NCI-H2029 (cell line): ENCODE results near the gene ATXN2L.
A peak's percentile ranks its signal among the peaks of the same experiment; 100 is the strongest.
"Not testable (repeated sequence)": the region's sequence is repeated elsewhere in the genome, so short reads cannot be mapped to it uniquely, and the experiment has no call there.

Experiments used
- DNase-seq: peaks from one replicate; lab custom pipeline; 2025; lab: John Stamatoyannopoulos, UW

ATXN2L gene

DNA sequence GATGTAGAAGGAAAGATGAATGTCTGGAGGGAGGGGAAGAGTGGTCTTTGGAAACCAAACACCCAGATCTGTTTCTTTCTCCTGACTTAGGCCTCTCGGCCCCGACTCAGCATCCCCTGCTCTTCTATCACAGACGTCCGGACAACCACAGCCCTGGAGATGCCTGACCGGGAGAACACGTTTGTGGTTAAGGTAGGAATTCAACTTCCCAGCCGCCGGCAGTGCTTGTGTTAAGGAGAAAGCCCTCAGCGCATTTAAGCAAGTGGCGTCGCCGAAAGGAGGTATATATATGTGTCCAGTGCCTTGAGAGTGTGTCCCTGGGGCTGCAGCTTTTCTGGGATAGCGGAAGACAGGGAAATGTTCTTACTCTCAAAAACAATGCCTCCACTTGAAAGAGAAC, 44.4 kb downstream of the ATXN2L start:
- no peak for DNase-seq

DNA sequence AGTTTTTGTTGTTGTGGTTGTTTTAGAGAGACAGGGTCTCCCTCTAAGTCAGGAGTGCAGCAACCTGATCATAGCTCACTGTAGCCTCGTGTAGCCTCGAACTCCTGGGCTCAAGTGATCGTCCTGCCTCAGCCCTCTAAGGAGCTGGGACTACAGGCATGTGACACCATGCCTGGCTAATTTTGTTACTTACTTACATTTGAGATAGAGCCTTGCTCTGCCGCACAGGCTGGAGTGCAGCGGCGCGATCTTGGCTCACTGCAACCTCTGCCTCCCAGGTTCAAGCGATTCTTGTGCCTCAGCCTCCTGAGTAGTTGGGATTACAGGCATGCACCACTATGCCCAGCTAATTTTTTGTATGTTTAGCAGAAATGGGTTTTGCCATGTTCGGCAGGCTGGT, 44.8 kb downstream of the ATXN2L start:
- DNase-seq, result not testable (repeated sequence)

DNA sequence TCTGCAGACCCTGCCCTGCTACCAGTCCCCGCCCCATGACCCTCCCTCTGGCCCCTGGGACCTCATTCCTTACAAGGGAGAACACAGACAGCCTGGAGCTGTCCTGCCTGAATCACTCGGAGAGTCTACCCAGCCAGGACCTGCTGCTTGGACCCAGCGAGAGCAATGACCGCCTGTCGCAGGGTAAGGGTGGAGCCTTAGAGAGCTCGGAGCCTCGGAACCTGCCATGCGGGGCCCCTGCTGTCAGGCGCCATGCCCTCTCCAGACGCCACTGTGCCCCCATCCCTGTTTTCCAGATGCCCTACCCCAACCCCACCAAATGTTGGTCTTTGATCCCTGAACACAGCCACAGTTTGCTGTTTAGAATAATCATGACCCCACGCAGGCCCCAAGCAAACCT, 46.4 kb downstream of the ATXN2L start:
- DNase-seq, result no peak

DNA sequence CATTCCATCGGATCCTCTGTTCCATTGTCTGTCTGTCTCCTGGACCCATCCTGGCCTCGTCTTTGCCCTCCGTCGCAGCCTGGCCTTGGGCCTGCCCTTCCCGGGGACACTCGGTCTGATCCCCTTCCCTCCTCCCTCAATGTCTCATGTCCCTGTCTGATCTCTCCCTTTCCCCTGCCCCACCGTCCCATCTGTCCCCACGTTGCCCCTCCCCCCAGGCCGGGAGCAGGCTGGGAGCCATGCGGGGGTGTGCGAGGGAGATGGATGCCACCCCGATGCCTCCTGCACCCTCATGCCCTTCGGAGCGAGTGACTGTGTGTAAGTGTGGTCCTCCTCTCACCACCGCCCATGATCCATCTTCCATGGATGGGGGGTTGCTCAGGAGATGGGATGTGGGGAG, 50.2 kb downstream of the ATXN2L start:
- DNase-seq, result no peak

DNA sequence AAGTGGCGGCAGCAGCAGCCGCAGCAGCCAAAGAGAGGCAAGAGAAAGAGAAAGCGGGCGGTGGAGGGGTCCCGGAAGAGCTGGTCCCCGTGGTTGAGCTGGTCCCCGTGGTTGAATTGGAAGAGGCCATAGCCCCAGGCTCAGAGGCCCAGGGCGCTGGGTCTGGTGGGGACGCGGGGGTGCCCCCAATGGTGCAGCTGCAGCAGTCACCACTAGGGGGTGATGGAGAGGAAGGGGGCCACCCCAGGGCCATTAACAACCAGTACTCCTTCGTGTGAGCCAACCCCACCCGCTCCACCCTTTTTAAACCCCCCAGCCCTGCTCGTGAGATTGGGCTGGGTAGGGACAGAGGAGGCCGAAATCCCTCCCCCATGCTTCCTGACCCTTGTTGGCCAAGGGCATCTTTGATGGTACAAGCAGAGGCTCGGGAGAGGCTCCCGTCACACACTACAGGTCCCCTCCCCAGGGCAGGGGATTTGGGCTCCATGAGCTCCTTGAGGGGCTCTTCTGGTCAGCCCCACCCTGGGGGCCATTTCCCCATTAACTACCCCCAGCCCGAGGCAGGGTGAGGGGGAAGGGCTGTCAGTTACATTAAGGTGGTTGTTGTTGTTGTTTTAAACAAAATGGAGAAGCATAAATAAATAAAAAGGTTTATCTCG, 50.9 kb downstream of the ATXN2L start:
- DNase-seq, result no peak

DNA sequence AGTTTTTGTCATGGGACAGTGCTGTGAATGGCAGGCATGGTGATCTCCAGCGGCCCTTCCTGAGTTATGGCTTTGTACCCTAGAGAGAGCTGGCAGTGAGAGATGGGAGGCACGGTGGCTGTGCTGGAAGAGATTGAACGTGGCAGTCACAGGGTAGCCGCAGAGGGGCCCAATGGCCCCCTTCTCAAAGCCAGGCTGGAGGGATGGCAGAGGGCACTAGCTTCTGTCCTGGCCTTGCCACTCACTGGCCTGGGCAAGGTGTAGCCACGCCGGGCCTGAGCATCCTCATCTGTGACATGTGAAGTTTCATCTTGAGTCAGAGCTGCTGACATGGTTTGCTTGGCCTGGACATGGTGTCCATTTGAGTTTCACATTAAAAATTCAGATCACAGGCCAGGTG, 51.6 kb downstream of the ATXN2L start:
- no peak for DNase-seq

DNA sequence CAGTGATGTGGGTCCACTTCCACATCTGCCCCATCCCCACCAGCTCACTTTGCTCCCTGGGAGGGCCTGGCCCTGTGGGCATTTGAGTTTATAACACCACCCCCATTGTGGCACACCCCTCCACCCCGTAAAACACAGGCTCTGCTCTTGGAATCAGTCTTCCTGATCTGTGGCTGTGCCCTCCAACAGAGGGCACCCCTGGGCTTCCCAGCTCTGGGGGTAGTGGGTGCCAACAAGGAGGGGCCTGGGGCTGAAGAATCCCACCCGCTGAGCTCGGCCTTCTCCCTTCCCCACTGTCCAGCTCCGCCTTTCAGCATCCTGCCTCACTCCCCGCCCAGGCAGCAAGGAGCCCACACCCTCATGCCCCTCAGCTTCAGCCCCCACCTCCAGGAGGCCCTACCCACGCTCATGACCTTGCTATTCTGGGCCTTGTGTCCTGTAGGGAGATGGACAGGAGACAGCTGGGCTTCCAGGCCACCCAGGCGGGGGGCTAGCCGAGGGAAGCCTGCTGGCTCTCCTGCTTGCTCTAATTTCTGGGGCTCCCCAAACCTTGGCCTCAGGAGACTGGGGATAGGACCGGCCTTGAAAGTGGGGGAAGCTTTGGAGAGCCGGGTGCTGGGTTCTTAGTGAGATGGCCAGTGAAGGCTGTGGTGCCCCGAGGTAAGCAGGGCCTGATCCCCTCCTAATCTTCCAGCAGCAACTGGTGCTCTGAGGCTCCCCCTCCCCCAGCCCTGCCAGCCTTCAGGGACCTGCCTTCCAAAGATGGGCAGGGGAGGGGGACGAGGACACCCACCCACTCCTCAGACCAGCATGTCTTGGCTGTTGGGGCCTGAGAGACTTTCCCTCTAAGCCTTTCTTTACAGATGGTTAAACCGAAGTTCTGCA, 52.6 kb downstream of the ATXN2L start:
- no peak for DNase-seq

DNA sequence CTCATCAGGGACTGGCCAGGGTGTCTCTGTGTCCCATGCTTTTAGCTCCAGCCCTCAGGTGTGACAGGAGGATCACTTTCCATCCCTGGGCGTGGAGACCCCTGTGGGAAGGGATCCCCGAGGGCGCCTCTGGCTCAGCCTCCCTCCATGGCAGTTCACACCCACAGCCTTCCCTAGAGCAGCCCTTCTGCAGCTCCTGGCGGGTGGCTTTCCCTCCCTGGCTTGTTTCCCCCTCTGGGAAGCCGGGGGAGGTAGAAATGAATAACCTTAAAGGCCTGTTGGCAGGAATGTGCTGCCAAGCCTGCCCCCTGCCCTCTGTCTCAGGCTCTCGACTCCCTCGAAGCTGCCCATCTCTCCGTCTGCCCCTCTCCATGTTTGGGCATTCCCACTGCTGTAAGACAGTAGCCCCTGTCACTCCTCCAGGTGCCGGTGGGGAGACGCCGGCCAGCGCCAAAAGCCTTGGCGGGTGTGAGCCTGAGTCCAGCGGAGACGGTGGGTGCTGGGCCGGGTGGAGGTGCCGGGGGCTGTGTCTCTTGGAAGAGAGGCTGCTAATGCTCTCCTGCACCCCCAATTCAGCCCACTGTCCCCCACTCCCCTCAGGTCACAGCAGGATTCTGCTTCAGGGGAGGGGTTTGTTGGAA, 53.3 kb downstream of the ATXN2L start:
- DNase-seq, result no peak

DNA sequence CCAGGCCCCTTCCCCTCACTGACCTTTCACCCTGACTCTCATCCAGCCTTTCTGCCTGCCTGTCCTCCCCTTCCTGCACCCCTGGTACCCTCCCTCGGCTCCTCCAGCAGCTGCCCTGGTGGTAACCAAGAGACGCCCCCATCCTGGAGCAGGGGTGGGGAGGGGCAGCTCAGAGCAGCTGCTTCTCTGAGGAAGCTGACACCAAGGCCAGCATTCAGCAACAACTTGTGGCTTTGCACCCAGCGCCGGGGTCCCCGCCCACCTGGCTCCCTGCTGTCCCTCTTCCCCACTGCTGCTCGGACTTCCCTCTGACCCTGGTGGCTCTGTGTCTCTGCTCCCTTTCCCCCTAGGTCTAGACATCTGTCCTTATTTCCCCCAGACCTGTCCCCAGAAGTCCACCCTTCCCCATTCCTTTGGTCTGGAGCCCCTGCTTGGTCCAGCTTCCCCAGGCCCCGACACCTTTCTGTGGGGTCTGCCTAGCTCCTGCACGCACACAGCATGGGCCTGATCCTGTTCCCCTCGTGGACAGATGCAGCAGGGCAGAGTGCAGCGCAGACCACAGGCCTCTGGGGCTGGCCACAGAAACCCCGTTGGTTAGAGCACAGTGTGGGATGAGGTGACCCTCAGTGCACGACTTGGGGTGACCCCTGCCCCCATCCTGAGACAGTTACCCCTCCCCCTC, 54.3 kb downstream of the ATXN2L start:
- no peak for DNase-seq

DNA sequence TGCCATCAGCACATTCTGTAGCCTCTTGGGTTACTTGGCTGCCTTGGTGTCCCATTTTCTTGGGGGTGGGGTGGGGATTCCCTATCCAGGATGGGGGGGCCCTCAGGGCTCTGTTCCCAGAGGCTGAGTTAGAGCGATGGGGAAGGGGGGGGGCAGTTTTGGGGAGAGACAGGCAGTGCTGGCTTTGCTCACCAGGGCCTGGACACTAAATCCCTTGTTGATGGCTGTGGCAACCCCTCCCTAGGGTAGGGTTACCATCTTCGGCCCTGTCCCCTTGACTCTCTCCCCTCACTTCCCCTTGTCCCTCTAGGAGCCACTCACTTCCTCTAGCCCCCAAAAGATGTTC, 54.8 kb downstream of the ATXN2L start:
- no peak for DNase-seq

DNA sequence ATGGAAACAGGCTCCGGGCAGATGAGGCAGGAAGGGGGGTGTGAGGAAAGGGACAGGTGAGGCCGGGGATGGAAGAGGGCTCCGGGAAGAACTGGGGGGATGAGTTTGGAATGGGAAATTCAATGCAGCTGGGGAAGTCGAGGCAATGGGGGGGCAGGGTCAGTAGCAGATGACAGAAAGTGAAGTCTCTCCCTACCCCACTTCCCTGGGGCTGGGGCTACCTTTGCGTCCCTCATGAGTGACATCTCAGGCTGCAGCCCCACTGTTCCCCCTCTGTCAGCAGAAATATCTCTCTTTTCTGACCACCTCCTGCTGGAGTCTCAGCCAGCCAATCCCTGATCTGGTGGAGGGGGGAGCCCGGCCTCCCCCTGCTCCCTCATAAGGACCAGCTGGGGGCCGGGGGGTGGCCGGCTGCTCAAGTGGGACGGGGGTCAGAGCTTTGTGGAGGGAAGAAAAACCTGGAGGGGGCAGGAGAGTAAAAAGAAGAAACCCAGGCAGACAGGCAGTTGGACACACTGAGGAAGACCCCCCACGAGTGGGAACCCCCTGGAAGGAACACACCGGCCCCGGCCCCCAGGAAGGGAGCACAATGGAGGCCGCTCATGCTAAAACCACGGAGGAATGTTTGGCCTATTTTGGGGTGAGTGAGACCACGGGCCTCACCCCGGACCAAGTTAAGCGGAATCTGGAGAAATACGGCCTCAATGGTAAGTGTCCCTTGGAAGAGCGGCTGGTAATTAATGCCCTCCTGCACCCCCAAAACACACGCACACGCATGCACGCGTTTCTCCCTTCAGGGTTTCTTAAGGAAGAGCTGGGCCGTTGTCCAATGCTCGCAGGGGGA, 55.5 kb downstream of the ATXN2L start, which contains the start of gene ATP2A1:
TSS of gene ATP2A1 (plus strand) at position 406 of the 844 bp plus-strand sequence. CDS start at position 590, 184 bp downstream.
- no peak for DNase-seq

DNA sequence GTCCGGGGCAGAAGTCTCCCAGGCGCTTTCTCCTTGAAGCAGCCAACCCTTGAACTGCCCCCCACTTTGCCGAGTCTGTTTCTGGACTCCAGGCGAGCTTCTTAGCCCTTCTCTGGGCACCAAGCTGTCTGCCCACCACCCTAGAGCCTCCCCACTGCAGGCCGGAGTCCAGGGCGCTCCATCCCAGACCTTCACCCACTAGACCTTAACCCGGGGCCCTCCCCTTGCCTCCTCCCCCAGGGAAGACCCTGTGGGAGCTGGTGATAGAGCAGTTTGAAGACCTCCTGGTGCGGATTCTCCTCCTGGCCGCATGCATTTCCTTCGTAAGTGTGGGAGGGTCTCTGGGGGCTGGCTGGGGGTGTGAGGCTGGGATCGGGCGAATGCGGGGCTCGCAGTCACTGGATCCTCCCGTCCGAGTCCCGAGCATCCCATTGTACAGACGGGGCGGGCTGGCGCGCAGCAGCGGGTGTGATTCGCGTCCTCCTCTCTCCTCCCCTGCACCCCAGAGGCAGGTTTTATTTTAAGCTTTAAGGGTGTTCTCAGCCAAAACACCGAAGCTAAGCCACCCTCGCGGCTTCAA, 56.6 kb downstream of the ATXN2L start:
- no peak for DNase-seq

DNA sequence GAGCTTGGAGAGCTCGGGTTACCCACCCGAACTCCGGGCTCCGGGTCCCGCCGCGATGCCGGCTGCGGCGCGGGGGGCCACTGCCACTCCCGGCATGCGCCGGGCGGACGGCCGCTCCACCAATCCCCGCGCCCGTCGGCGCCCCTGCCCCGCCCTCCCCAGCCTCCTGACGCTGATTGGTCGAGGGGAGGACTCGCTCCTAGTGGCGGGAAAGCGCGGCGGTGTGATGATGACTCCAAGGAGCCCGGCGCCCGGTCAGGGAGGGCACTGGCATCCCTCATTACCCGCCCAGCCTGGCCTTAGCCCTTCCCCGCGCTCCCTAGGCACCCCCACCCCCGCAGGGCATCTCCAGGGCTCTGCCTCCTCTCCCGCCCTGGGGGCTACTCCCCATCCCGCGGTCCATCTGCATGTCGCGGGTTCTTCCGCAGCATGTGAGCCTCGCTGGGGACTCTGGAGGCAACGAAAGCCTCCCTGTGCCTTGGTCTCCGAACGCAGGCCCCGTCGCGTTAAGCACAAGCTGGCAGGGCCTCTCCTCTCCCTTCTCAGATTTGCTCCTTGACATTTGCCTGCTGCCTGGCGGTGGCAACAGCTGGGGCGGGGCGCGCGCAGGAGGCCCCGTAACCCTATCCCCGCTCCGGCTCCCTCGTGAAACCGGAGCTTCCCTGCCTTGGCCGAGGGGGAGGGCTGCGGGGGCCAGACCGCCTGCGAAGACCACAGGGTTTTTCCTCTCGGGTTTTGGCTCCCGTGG, 57.2 kb downstream of the ATXN2L start:
- peak; percentile 69 for DNase-seq

DNA sequence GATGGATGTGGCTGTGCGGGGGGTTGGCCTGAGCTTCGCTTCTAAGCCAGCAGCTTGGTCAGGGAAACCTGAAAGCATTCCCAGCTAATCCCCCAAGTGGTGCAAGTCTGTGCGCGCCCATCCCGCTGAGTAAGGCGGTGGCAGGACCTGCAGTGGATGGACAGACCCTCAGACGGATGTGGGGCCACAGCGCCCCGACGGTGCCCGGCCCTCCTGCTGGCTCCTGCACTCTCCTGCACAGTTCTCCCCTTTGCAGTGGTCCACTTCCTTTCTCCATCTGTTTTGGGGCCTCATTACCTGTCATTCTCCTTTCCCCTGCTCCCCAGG, 57.8 kb downstream of the ATXN2L start:
- DNase-seq, result no peak

DNA sequence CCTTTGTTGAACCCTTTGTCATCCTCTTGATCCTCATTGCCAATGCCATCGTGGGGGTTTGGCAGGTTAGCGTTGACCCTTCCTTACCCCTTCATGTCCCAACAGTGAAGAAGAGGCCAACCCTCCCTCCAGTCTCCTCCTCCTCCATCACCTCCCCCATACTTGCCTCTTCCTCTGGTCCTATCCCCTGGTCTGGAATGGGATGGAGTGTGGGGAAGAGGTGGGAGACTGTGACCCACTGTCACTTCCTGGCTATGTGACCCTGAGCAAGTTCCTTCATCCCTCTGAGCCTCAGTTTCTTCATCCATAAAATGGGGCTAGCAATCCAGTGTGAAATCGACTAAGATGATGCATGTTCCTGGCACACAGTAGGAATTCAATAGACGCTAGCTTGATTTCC, 58.2 kb downstream of the ATXN2L start:
- no peak for DNase-seq

DNA sequence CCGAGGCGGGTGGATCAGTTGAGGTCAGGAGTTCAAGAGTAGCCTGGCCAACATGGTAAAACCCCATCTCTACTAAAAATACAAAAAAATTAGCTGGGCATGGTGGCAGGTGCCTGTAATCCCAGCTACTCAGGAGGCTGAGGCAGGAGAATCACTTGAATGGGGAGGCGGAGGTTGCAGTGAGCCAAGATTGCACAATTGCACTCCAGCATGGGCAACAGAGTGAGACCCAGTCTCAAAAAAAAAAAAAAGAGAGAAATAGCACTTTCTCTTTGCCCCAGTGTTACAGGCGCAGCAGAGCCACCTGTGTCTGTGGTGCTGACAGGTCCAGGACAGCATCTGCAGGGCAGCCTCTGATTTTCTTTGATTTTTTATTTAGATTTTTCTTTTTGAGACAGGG, 58.8 kb downstream of the ATXN2L start:
- not testable (repeated sequence) for DNase-seq

DNA sequence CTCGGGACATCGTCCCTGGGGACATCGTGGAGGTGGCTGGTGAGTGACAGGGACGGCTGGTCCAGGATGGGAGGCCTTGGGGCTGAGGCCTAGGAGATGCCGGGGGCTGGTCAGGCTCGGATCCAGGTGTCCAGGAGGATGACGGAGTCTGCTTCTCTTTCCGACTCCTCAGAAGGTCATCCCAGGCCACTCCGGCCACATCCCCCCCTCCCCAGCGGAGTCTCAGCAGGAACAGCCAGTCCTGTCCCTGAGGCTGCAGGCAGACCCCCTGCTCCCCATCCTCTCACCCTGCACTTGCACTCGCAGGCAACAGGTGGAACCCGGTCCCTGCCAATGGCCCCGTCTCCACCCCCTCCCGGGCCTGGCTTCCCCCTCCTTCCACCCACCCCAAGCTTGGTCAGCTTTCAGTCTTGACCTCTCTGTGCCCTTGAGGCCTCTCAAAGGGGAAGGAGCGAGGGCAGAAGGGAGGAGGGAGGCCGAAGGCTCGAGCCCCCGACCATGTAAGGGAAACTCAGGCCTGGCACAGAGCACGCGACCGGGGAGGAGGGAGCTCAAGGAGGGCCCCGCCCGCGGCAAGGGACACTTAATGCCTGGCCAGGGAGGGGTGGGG, 59.9 kb downstream of the ATXN2L start:
- DNase-seq, result no peak

DNA sequence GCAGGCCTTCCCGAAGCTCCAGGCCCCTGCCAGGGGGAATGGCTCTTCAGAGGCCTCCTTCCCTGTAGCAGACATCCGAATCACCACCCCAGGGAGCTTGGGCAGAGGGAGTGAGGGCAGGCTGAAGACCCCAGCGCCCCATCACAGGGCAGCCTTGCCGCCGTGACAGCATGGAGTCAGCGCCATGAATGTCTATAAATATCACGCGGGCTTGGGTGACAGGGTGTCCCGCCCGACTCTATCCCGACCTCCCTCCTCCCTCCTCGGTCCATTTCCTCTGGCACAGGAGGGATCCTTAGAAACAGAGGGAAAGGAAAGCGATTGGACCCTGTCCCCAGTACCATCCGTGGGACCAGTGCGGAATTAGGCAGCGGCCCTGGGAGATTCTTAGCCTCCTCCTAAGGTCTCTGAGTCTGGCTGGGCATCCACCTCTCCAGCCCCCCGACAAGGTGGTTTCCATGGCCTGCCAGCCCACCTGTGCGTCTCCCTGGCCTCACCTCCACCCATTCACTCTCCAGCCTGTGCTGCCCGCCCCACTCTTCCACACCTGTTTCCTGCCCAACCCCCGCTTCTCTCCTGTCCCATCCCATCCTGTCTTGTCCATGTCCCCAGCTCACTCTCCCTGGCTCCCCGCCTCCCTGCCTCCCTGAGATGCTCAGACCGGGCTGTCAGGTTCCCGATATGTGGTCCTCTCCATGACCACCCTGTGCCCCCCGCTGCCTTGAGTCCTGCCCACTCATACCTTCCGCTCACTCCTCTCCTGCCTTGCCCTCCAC, 60.6 kb downstream of the ATXN2L start:
- DNase-seq, result no peak

DNA sequence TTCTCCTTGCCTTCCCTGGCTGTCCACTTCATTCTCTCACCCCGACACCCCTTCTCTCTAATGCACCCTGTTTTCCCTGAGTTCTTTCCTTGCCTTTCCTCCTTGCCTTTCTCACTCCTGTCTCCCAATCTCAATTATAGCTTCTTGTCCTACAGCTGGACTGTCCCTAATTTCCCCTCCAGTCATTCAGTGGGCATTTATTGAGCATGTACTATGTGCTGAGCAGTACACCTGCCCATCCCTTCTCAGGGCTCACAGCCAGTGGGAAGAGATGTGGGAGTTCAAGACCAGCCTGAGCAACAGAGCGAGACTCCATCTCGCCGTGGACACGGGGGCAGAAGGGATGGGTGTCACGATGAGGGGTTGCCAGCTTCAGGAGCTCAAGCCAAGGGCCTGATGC, 61.2 kb downstream of the ATXN2L start:
- DNase-seq, result no peak
